NCI-H526 (cell line): Measurements from ENCODE around the gene CFAP70.
"Not testable (repeated sequence)": the region's sequence is repeated elsewhere in the genome, so short reads cannot be mapped to it uniquely, and the experiment has no call there.

ENCODE experiments used
- DNase-seq, 2 experiments: peaks; one replicate each; lab custom pipeline; 2025; lab: John Stamatoyannopoulos, UW

CFAP70 gene

GRCh38 chr10:73358331-73359279 is at the start of gene CFAP70:
CFAP70 (minus strand) TSS chr10:73358864; CDS start chr10:73354796, 4,068 bp downstream.
- peak; percentile 91 to 93 for DNase-seq

GRCh38 chr10:73408061-73408460 is 49.4 kb upstream of the CFAP70 start:
- DNase-seq: no peak

GRCh38 chr10:73407495-73407894 is 48.8 kb upstream of the CFAP70 start:
- DNase-seq: no peak

GRCh38 chr10:73406846-73407245 is 48.2 kb upstream of the CFAP70 start:
- no peak for DNase-seq

GRCh38 chr10:73405556-73405955 is 46.9 kb upstream of the CFAP70 start:
- DNase-seq: no peak

GRCh38 chr10:73404690-73405089 is 46.0 kb upstream of the CFAP70 start:
- DNase-seq: no peak

- no peak for DNase-seq
Observed at GRCh38 chr10:73401636-73402035, 43.0 kb upstream of the CFAP70 start.

- no peak for DNase-seq
Observed at GRCh38 chr10:73399063-73399462, 40.4 kb upstream of the CFAP70 start.

GRCh38 chr10:73398024-73398423 is 39.4 kb upstream of the CFAP70 start:
- DNase-seq: no peak

GRCh38 chr10:73394325-73394724 is 35.7 kb upstream of the CFAP70 start:
- not testable (repeated sequence) for DNase-seq

GRCh38 chr10:73388228-73388627 is 29.6 kb upstream of the CFAP70 start:
- no peak for DNase-seq

GRCh38 chr10:73386583-73386982 is 27.9 kb upstream of the CFAP70 start:
- no peak for DNase-seq

GRCh38 chr10:73379064-73379748 is 20.5 kb upstream of the CFAP70 start:
- DNase-seq: no peak

GRCh38 chr10:73376679-73377078 is 18.0 kb upstream of the CFAP70 start:
- DNase-seq: no peak

GRCh38 chr10:73368238-73368637 is 9.6 kb upstream of the CFAP70 start:
- DNase-seq: no peak

- peak in 1 of 2 experiments; percentile 6 for DNase-seq
Observed at GRCh38 chr10:73366381-73367298, 8.0 kb upstream of the CFAP70 start.

- DNase-seq: no peak
Observed at GRCh38 chr10:73364964-73365363, 6.3 kb upstream of the CFAP70 start.

GRCh38 chr10:73359492-73359891 is 828 bp upstream of the CFAP70 start:
- no peak for DNase-seq

- no peak for DNase-seq
Observed at GRCh38 chr10:73357821-73358220, 843 bp downstream of the CFAP70 start.

GRCh38 chr10:73357166-73357565 is 1.5 kb downstream of the CFAP70 start:
- DNase-seq: no peak

- DNase-seq: no peak
Observed at GRCh38 chr10:73344269-73344668, 14.4 kb downstream of the CFAP70 start.

- DNase-seq: no peak
Observed at GRCh38 chr10:73340121-73340520, 18.5 kb downstream of the CFAP70 start.
